Anterior cingulate cortex (tissue), 58 donors: ENCODE measurements around the gene CCDC194.
"Not testable (repeated sequence)": the region's sequence is repeated elsewhere in the genome, so short reads cannot be mapped to it uniquely, and the experiment has no call there.

Experiments used
- DNase-seq, 58 donors: peaks; one replicate each; lab custom pipeline; 2025; lab: John Stamatoyannopoulos, UW

The CCDC194 gene

GRCh38 chr19:17379221-17379631, 14.8 kb downstream of the CCDC194 start:
- DNase-seq = peak in 1 of 58 donors; percentile 7

- DNase-seq = no peak
Observed at GRCh38 chr19:17378271-17378670, 15.7 kb downstream of the CCDC194 start.

GRCh38 chr19:17376935-17377600, 16.9 kb downstream of the CCDC194 start, which contains the start of gene PLVAP:
PLVAP (minus strand) TSS chr19:17377342; CDS start chr19:17377288, 54 bp downstream.
- DNase-seq = no peak

- DNase-seq = peak in 30 of 58 donors; percentile 3 to 66 (median 22)
Observed at GRCh38 chr19:17370026-17370587, 23.9 kb downstream of the CCDC194 start.

GRCh38 chr19:17365361-17365760, 28.6 kb downstream of the CCDC194 start:
- no peak for DNase-seq

- DNase-seq = not testable (repeated sequence)
Observed at GRCh38 chr19:17363852-17364605, 30.0 kb downstream of the CCDC194 start.

GRCh38 chr19:17359905-17360800, 33.8 kb downstream of the CCDC194 start:
- DNase-seq = no peak

GRCh38 chr19:17358395-17358794, 35.6 kb downstream of the CCDC194 start:
- DNase-seq = no peak

GRCh38 chr19:17357724-17358123, 36.3 kb downstream of the CCDC194 start:
- DNase-seq = no peak

- no peak for DNase-seq
Observed at GRCh38 chr19:17357078-17357666, 36.8 kb downstream of the CCDC194 start.

- no peak for DNase-seq
Observed at GRCh38 chr19:17353386-17353785, 40.6 kb downstream of the CCDC194 start.

GRCh38 chr19:17352608-17353280, 41.3 kb downstream of the CCDC194 start:
- peak in 1 of 58 donors; percentile 3 for DNase-seq

GRCh38 chr19:17351815-17352435, 42.1 kb downstream of the CCDC194 start:
- no peak for DNase-seq

- DNase-seq = peak in 3 of 58 donors; percentile 28 to 44 (median 29)
Observed at GRCh38 chr19:17348700-17349099, 45.3 kb downstream of the CCDC194 start.

GRCh38 chr19:17347877-17348276, 46.1 kb downstream of the CCDC194 start:
- no peak for DNase-seq

- no peak for DNase-seq
Observed at GRCh38 chr19:17347361-17347760, 46.6 kb downstream of the CCDC194 start.

GRCh38 chr19:17346109-17346671, 47.8 kb downstream of the CCDC194 start:
- DNase-seq = peak in 51 of 58 donors; percentile 7 to 84 (median 38)

- no peak for DNase-seq
Observed at GRCh38 chr19:17341845-17342244, 52.2 kb downstream of the CCDC194 start.

GRCh38 chr19:17341386-17341785, 52.6 kb downstream of the CCDC194 start:
- no peak for DNase-seq
